T1000 (cell line): ENCODE measurements around the gene GALNT9.
"Not testable (repeated sequence)": the region's sequence is repeated elsewhere in the genome, so short reads cannot be mapped to it uniquely, and the experiment has no call there.

ENCODE experiments used
- DNase-seq: peaks from one replicate; lab custom pipeline; 2025; ENCODE audit warnings: mixed read lengths; lab: John Stamatoyannopoulos, UW

The GALNT9 gene

GRCh38 chr12:132249689-132250478 lies 79.5 kb downstream of the GALNT9 start:
- no peak for DNase-seq

DNA sequence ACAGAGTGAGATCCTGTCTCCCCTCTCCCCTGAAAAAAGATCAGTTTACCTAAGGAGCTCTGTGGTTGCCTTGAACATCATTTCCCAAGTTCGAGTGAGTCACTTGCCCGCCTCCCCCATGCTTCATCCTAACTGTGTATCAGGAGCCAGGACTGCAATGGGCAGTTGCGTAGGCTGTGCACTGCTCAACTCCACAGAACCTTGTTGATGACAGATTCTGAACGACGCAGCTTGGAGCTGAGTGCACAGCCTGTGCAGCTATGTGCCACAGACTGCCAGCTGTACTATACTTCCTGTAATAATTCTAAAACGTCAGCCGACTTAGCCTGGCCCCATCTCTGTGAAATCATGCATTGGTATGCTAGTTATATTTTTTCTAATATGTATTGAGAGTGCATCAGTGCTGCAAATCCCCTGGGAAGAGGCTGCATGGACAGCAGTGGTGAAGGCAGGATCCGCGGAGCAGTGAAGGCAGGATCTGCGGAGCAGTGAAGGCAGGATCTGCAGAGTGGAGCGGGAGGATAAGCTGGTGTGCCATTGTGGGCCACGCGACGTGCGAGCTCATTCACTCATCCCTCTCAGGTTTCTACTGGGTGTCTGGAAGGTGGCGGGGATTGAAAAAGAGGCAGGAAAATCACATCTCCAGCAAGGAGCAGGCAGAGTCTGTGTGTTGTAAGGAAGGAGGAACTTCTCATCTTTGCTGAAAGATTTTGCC lies 80.8 kb downstream of the GALNT9 start:
- no peak for DNase-seq

- no peak for DNase-seq
Measured at GRCh38 chr12:132247718-132248452, 81.5 kb downstream of the GALNT9 start.

- DNase-seq, result no peak
Measured at GRCh38 chr12:132246997-132247717, 82.2 kb downstream of the GALNT9 start.

- no peak for DNase-seq
Measured at GRCh38 chr12:132245521-132246101, 83.8 kb downstream of the GALNT9 start.

DNA sequence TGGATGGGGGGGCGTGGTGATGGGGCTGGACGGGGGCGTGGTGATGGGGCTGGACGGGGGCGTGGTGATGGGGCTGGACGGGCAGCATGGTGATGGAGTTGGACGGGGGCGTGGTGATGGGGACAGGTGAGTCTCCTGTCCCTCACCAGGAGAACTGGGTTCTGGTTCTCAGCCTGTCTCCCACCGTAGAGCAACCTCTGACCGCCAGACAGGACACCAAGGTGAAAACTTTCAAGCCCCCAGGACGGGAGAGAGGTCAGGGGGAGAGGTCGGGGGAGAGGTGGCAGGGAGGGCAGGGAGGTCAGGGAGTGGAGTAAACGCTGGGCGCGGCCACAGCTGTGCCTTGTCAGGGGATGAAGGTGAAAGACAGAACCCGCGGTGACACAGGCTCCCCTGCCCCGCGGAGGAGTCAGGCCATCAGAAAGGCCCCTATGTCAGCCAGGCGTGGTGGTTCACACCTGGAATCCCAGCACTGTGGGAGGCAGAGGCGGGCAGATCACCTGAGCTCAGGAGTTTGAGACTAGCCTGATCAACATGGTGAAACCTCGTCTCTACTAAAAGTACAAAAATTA lies 84.6 kb downstream of the GALNT9 start:
- DNase-seq, result no peak

- no peak for DNase-seq
Measured at GRCh38 chr12:132243596-132244310, 85.6 kb downstream of the GALNT9 start.

- not testable (repeated sequence) for DNase-seq
Measured at GRCh38 chr12:132243171-132243570, 86.2 kb downstream of the GALNT9 start.

DNA sequence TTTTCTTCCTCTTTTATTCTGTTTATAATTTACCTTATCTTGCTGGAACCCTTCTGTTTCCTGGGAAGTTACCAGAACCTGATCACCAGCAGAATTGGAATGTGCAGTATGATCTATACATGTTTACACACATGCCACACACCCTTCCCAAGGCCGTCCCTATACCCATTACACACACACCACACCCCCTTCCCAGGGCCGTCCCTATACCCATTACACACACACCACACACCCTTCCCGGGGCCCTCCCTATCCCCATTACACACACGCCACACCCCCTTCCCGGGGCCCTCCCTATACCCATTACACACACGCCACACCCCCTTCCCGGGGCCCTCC lies 88.8 kb downstream of the GALNT9 start:
- not testable (repeated sequence) for DNase-seq

DNA sequence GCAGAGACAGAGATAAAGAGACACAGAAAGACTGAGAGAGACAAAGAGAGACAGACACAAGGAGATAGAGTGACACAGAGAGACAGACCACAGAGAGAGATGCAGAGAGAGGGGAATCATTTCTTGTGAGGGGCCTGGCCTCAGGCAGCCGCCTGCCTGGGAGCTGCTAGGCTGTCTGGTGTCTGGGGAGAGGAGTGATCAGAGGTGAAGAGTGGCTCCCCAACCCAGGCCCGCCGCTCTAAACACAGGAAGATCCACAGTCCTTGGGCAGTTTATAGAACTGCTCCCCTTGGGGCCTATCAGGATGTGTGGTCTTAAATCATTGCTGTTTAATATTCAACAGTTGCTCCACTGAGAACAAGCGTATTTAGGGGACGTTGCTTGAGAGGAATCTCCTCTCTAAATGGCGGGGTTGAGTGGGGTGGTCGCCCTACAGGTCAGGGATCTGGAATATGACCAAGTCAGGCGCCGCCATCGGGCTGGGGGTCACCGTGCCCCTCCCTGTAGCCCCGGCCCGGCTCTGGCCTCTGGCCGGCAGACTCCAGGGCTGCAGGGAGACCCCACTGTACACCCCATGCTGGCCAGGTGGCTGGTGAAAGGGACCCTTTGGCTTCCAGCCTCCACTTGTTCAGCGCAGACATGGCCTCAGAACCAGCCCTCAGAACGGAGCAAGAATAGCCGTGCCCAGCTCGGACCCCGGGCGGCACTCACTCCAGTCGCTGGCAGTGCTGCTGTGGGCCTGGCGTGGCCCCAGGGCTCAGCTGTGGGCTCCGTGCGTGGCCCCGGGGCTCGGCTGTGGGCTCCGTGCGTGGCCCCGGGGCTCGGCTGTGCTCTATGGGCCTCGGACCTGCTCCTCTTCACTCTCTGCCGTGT lies 89.4 kb downstream of the GALNT9 start:
- DNase-seq, result no peak

DNA sequence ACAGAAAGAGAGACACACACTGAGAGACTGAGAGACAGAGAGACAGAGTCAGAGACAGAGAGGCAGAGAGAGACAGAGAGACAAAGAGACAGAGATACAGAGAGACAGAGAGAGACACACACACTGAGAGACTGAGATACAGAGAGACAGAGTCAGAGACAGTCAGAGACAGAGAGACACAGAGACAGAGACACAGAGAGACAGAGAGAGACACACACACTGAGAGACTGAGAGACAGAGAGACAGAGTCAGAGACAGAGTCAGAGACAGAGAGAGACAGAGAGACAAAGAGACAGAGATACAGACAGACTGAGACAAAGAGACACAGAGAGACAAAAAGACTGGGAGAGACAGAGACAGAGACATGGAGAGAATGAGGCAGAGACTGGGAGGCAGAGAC lies 90.0 kb downstream of the GALNT9 start:
- DNase-seq, result no peak

- no peak for DNase-seq
Measured at GRCh38 chr12:132238884-132239283, 90.5 kb downstream of the GALNT9 start.

GRCh38 chr12:132238488-132238854 lies 90.9 kb downstream of the GALNT9 start:
- DNase-seq, result no peak

DNA sequence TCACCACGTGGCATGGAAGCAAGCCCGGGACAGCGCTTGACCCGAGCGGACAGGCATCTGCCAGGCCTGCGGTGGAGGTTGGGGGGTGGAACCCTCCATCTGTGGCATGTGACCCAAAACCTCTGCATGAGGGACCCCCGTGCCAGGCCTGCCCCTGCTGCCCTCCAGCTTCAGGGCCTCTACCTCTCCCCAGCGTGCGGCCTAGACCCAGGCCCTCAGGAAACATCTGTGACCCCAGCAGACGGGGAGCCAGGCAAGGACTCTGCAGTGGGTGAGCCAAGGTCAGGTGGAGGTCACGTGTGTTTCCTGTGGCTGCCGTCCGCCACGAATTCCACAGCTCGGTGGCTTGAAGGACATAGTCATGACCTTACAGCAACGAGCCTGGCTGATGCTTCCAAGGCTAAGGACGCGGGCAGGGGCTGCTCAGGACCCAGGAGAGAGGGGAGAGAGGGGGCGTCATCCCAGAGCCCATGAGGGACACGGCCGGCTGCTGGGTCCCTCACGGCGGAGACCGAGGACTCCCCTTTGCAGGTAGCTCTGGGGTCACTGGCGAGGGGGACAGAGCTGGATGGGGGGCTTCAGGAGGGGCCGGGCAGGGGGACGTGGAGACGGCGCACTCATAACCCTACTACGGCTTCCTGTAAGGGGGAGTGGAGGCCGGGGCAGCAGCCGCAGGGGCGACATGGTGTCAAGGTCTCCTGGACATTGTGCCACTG lies 91.5 kb downstream of the GALNT9 start:
- no peak for DNase-seq

GRCh38 chr12:132236930-132237771 lies 92.2 kb downstream of the GALNT9 start:
- no peak for DNase-seq

- no peak for DNase-seq
Measured at GRCh38 chr12:132236129-132236929, 93.1 kb downstream of the GALNT9 start.

DNA sequence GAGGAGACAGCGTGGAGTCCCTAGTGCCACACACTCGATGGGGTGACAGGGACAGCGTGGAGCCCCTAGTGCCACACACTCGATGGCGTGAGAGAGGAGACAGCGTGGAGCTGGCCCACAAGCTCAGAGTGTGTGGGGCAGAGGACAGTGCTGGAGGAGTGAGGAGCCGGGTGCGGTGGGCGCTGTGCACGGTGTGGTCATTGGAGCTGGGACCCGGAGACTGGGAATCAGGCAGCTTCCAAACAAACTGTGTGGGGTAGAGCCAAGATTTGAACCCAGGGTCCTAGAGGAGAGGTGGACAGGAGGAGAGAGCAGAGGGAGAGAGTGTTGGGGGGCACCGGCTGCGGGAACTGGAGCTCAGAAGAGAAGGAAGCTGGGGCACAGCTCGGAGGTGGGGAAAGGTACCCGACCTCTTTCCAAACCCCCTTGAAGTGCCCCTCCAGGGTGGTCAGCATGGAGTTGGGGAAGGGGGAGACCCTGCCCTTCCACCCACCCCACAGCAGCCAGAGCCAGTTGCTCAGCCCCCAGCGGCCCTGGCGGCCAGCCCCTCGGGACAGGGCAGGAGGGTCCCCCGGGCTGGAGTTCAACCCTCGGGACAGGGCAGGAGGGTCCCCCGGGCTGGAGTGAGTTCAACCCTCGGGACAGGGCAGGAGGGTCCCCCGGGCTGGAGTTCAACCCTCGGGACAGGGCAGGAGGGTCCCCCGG lies 94.1 kb downstream of the GALNT9 start:
- DNase-seq, result no peak
